Stimulated activated naive B cell treated with anti-CD40 and anti-IgM and Interleukin-4, amounts not matched to agents 10 μg/mL and 1 μg/mL and 100 μg/mL, for 72 hours (primary cell): ENCODE measurements around the gene CCDC171.
A peak's percentile ranks its signal among the peaks of the same experiment; 100 is the strongest.
"Not testable (repeated sequence)": the region's sequence is repeated elsewhere in the genome, so short reads cannot be mapped to it uniquely, and the experiment has no call there.

Source experiments
- ATAC-seq, 2 donors: fragments of 150-1000 bp; cut with Tn5 transposase; replicated peaks; 2 replicates each; pipeline ENCODE4 v1.10.0; 2021; ENCODE audit warnings: moderate library complexity in 1 of 2
- DNase-seq: peaks from one replicate; pipeline ENCODE4 v3.0.0; 2021
- H3K27ac Mint-ChIP-seq: one replicate; pipeline ENCODE4 v1.8.0; 2022; ENCODE audit warnings: mild to moderate bottlenecking, mixed read lengths
- H3K27me3 Mint-ChIP-seq, 2 donors: one replicate each; pipeline ENCODE4 v1.8.0; 2022; ENCODE audit warnings: mixed read lengths in 2 of 2
- H3K36me3 Mint-ChIP-seq, 2 donors: one replicate each; pipeline ENCODE4 v1.8.0; 2022; ENCODE audit warnings: mixed read lengths in 2 of 2, mild to moderate bottlenecking in 1 of 2
- H3K4me1 Mint-ChIP-seq, 2 donors: one replicate each; pipeline ENCODE4 v1.8.0; 2022; ENCODE audit warnings: mixed read lengths in 2 of 2, mild to moderate bottlenecking in 1 of 2
- H3K4me3 Mint-ChIP-seq, 2 donors: one replicate each; pipeline ENCODE4 v1.8.0; 2022; ENCODE audit warnings: mild to moderate bottlenecking in 2 of 2, mixed read lengths in 2 of 2, moderate library complexity in 1 of 2
- H3K9me3 Mint-ChIP-seq, 2 donors: one replicate each; pipeline ENCODE4 v1.8.0; 2022; ENCODE audit warnings: mixed read lengths in 2 of 2, mild to moderate bottlenecking in 1 of 2

CCDC171 gene

DNA sequence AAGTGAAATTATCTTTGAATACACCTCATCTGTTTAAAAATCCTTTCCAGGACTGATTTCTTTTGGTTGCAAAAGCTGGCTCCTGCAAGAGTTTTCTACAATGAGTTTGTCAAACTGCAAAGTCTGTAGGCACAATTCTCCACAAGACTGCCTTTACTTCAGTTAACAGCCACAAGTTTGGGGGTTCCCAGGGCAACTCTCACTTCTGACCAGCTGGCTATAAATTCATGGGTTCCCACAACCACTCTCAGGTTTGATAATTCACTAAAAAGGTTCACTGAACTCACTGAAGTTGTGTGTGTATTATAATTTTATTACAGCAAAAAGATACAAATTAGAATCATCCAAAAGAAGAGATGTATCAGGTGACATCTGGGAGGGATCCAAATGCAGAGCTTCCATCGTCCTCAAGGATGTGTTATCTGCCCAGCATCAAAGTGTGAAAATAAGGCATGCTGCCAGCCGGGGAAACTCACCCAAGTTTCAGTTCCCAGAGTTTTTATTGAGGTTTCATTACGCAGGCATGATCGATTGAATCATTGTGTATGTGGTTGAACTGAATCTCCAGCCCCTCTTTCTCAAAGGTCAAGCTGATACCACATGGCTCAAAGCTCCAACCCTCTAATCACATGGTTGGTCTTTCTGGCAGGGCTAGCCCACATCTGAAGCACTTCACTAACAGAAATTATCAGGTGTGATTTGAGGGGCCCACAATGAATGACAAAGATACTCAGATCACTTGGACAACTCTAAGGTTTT is 23.1 kb upstream of the CCDC171 start:
- ATAC-seq (peak; percentile 92 to 96), DNase-seq (peak; percentile 60)
- Mint-ChIP-seq H3K36me3 (no peaks in the 10 kb centered on the region), H3K4me3 (peak overlapping the region; percentile 41), H3K27ac (peak overlapping the region; percentile 82), H3K27me3 (peaks cover 0 to 3% of the 10 kb centered on the region in 2 donors), H3K9me3 (peaks cover 0 to 2% of the 10 kb centered on the region in 2 donors), H3K4me1 (peaks cover 9 to 25% of the 10 kb centered on the region in 2 donors)

DNA sequence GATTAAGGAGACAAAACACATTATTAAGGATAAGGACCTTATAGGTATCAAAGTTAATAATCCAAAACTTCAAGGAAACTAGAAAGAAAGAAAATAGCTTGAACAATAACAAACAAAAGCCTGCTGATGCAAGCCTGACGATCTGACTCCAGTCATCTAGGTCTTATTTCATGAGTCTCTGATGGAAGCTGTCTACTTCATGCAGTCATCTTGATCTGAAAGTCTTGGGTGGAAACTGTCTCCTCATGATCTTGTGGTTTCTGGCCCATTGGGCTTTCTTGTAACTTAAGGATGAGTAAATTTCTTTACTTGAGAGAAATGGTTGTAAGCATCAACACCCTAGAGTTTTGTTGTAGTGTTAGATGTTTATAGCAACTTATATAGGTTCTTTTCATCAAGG is 21.5 kb upstream of the CCDC171 start:
- Mint-ChIP-seq H3K9me3 (peaks cover 0 to 2% of the 10 kb centered on the region in 2 donors), H3K27me3 (no peaks in the 10 kb centered on the region), H3K27ac (peak overlapping the region; percentile 62), H3K4me3 (no peak overlapping the region), H3K4me1 (peaks cover 9 to 25% of the 10 kb centered on the region in 2 donors), H3K36me3 (no peaks in the 10 kb centered on the region)
- DNase-seq (no peak), ATAC-seq (peak in 1 of 2 donors; percentile 46)

DNA sequence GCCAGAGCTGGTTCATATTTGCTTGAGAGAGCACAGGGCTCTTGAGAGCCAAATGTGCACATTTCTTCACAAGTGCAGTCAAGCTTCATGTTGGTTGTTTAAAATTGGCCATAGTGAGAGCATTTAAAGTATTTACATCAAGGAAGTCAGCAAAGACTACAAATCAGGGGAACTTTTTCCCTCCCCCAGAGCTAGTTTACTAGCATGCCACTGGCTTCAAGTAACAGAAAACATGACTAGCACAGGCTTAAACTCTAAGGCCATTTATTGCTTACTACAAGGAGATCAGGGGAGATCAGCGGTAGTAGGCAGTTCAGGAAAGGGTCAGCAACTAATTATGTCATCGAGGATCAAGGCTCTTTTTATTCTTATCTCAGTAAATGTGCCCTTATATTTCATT is 11.0 kb upstream of the CCDC171 start:
- Mint-ChIP-seq H3K27me3 (peaks cover 0 to 9% of the 10 kb centered on the region in 2 donors), H3K36me3 (no peaks in the 10 kb centered on the region)

DNA sequence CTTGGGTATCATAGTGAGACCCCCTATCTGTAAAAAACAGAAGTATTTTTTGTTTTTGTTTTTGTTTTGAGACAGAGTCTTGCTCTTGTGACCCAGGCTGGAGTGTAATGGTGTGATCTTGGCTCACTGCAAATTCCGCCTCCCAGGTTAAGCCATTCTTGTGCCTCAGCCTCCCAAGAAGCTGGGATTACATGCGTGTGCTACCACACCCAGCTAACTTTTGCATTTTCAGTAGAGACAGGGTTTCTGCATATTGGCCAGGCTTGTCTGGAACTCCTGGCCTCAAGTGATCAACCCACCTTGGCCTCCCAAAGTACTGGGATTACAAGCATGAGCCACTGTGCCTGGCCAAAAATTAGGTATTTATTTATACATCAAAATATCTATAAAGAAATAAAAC is 10.2 kb upstream of the CCDC171 start:
- Mint-ChIP-seq H3K4me3 (no peak overlapping the region), H3K4me1 (no peaks in the 10 kb centered on the region), H3K27me3 (peaks cover 0 to 9% of the 10 kb centered on the region in 2 donors), H3K27ac (no peak overlapping the region), H3K36me3 (no peaks in the 10 kb centered on the region), H3K9me3 (no peaks in the 10 kb centered on the region)
- no peak for DNase-seq
- no peak for ATAC-seq

More for the DNA sequence above, 11.0 kb upstream of the CCDC171 start:
- Mint-ChIP-seq H3K27ac (no peak overlapping the region), H3K4me3 (no peak overlapping the region), H3K4me1 (no peaks in the 10 kb centered on the region), H3K9me3 (no peaks in the 10 kb centered on the region)
- DNase-seq = no peak
- no peak for ATAC-seq

DNA sequence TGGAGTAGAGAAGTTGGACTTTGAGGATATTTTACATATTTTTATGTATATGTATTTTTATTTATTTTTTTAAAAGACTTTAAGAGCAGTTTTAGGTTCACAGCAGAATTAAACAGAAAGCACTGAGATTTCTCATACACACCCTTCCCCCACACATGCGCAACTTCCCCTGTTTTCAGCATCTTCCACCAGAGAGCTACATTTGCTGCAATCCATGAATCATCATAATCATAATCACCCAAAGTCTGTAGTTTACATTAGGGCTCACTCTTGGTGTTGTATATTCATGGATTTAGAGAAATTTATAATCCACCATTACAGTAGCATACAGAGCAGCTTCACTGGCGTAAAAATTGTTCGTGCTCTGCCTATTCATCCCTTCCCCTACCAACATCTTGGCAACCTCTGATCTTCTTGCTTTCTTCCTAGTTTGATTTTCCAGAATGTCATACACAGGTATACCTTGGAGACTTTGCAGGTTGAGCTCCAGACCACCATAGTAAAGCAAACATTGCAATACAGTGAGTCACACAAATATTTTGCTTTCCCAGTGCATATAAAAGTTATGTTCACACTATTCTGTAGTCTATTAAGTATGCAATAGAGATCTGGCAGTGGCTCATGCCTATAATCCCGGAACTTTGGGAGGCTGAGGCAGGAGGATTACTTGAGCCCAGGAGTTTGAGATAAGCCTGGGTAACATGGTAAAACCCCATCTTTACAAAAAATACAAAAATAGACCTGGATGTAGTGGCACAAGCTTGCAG is 9.6 kb upstream of the CCDC171 start:
- Mint-ChIP-seq H3K9me3 (no peaks in the 10 kb centered on the region), H3K27me3 (peaks cover 0 to 9% of the 10 kb centered on the region in 2 donors), H3K4me1 (no peaks in the 10 kb centered on the region), H3K27ac (no peak overlapping the region), H3K36me3 (no peaks in the 10 kb centered on the region), H3K4me3 (no peak overlapping the region)
- no peak for ATAC-seq
- DNase-seq = no peak

DNA sequence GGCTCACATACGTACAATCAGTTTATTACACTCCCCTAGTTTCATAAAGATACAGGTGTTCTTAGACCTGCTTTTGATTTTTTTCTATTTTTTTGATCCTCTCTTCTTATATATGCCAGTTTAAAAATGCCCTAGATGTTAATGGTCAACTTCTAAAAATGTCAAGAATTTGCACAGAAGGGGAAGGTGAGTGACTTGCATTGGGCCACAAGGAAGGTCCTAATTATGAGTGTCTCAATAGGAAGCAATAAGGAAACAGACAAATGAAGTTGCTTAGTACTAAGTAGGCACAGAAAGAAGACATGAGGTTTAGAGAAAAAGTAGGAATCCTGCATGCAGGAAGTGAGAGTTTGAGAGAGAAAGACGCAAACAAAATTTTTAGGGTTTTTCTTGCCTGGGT is 3.2 kb upstream of the CCDC171 start:
- no peak overlapping the region for H3K4me3 Mint-ChIP-seq
- no peak for ATAC-seq

DNA sequence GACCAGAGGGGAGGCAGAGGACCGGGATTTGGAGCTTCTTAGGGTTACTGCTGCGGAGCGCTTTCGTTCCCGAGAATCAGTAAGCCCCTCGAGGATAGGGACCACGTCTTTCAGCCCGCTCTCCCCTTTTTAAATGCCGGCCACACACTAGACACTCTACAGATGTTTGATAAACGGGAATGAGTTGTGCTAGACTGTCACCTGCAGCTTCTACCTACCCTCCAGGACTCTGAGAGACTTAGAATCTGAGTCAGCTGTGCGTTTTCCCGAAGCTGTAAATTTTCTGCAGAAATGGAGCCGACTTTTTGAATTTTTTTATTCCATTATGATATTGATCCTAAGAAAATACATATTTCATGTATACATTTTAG is 670 bp downstream of the CCDC171 start:
- no peak for DNase-seq
- peak overlapping the region; percentile 94 to 95 for H3K4me3 Mint-ChIP-seq
- no peaks in the 10 kb centered on the region for H3K27me3 Mint-ChIP-seq
- H3K9me3 Mint-ChIP-seq = peaks cover 0 to 2% of the 10 kb centered on the region in 2 donors
- H3K4me1 Mint-ChIP-seq = peaks cover 9 to 18% of the 10 kb centered on the region in 2 donors
- no peak overlapping the region for H3K27ac Mint-ChIP-seq
- H3K36me3 Mint-ChIP-seq = no peaks in the 10 kb centered on the region
- peak; percentile 6 to 29 for ATAC-seq

More for the DNA sequence above, 3.2 kb upstream of the CCDC171 start:
- Mint-ChIP-seq H3K27ac (no peak overlapping the region), H3K9me3 (no peaks in the 10 kb centered on the region), H3K4me1 (peaks cover 9 to 18% of the 10 kb centered on the region in 2 donors), H3K27me3 (peaks cover 0 to 4% of the 10 kb centered on the region in 2 donors), H3K36me3 (no peaks in the 10 kb centered on the region)
- DNase-seq = no peak

DNA sequence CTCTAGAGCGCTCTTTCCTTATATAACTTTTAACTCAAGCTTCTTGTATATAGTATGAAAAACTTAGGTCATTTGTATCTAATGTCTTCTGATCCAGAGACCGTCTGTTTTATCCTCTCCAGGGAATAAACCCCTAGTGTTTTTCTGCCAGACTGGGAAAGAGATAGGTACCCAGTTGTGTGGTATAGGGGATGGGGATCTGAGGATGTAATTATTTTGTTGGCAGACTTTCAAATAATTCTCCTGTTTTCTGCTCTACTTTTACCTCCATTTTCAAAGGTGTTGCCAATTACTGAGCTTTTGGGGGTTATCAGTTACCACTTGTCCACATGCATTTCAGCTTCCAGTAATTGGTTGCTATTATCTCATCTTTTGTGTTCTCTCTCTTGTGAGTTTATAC is 17.9 kb downstream of the CCDC171 start:
- Mint-ChIP-seq H3K4me3 (no peak overlapping the region), H3K4me1 (no peaks in the 10 kb centered on the region), H3K27ac (no peak overlapping the region), H3K36me3 (peaks cover 3 to 4% of the 10 kb centered on the region in 2 donors), H3K9me3 (no peaks in the 10 kb centered on the region), H3K27me3 (no peaks in the 10 kb centered on the region)
- ATAC-seq = no peak
- DNase-seq = no peak

DNA sequence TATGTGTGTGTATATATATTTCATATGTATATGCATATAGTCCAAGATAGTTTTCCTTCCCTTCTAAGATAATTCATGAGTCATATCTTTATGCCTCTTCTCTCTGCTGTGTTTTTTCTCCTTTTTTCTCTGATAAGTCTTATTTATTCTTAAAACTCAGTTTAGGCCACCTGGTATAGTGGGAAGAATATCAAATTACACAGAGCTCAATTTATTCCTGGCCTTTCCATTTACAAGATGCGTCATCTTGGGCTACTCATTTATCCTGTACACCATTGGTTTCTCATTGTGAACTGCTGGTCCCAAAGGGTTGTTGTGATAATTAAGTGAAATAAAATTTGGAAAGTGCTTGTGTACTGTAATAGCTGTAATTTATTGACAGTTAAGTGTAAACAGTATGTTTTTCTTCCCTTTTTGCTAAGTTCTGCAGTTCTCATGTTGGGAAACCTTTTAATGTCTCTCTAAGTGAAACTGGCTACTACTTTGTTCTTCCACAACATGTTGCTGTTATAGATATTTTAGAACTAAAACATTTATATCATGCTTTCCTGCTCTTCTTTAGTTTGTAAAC is 19.4 kb downstream of the CCDC171 start:
- Mint-ChIP-seq H3K36me3 (peaks cover 3 to 4% of the 10 kb centered on the region in 2 donors), H3K9me3 (no peaks in the 10 kb centered on the region), H3K27ac (no peak overlapping the region), H3K4me1 (no peaks in the 10 kb centered on the region), H3K27me3 (no peaks in the 10 kb centered on the region), H3K4me3 (no peak overlapping the region)
- DNase-seq = no peak
- no peak for ATAC-seq

DNA sequence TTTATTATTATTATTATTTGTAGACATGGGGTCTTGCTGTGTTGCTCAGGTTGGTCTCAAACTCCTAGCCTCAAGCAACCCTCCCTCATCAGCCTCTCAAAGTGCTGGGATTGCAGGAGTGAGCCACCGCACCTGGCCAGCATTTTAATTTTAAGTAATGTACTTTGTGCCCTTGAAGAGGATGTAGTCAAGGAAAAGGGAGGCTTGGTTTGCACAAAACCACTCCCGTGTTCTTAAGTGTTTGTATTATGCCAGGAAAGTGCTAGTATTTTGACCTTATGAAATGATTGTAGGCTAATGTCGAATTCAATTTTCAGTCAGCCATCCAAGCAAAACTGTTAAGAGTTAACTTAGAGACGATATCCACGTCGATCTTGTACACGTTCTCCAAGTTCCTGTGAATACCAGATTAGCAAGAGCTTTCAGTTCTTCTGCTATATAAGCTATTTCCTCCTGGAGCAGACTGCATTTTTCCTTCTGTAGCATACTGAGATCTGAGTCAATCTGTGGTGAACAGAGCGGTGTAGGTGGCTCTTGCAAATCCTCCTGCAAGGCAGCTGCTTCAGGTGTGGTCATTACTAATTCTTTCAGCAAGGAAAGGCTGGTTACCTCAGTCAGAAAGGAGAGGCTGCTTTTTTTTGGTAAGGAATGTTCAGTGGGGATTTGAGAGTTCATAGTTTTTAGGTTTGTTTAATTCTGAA is 23.7 kb downstream of the CCDC171 start:
- Mint-ChIP-seq H3K27me3 (no peaks in the 10 kb centered on the region), H3K36me3 (peaks cover 3 to 13% of the 10 kb centered on the region in 2 donors), H3K9me3 (peaks cover 0 to 3% of the 10 kb centered on the region in 2 donors), H3K27ac (no peak overlapping the region), H3K4me1 (peaks cover 2 to 5% of the 10 kb centered on the region in 2 donors), H3K4me3 (no peak overlapping the region)
- DNase-seq = no peak
- ATAC-seq = no peak

DNA sequence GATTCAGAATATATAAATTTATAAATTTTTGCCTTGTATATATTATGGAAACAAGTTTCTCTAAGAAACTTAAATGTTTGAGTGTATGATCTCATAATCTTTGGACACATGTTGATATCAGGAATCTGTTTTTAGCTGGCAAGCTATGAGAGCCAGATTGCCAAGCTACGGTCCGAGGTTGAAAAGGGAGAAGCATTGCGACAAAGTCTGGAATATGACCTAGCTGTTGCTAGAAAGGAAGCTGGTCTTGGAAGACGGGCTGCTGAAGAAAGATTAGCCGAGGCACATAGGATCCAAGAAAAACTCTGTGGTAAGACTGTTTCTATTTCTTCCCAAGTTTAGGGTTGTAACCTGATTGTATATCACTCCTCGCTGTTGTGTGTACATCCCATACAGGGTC is 25.9 kb downstream of the CCDC171 start:
- H3K27ac Mint-ChIP-seq = no peak overlapping the region
- ATAC-seq (no peak), DNase-seq (no peak)
- H3K4me1 Mint-ChIP-seq = peaks cover 2 to 5% of the 10 kb centered on the region in 2 donors
- H3K27me3 Mint-ChIP-seq = no peaks in the 10 kb centered on the region
- H3K4me3 Mint-ChIP-seq = no peak overlapping the region
- H3K36me3 Mint-ChIP-seq = peaks cover 3 to 18% of the 10 kb centered on the region in 2 donors
- peaks cover 3% of the 10 kb centered on the region in 2 donors for H3K9me3 Mint-ChIP-seq

DNA sequence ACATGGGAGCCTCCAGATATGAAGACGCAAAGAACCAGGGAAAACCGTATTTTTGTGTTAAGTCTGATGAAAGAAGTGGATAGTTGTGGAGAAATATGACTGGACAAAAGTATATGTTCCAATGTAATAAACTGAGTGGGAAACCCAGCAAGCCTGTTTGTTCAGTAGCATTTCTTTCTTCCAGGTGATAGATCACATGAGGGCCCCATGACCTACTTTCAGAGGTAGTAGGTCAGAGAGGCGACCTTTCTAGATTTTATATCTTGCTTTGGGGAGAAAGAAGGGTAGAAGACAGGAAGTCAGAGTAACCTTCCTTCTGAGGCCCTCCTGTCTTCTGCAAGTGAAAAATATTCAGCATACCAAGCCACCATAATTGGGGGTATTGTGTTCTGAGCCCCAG is 31.5 kb downstream of the CCDC171 start:
- H3K27ac Mint-ChIP-seq = no peak overlapping the region

DNA sequence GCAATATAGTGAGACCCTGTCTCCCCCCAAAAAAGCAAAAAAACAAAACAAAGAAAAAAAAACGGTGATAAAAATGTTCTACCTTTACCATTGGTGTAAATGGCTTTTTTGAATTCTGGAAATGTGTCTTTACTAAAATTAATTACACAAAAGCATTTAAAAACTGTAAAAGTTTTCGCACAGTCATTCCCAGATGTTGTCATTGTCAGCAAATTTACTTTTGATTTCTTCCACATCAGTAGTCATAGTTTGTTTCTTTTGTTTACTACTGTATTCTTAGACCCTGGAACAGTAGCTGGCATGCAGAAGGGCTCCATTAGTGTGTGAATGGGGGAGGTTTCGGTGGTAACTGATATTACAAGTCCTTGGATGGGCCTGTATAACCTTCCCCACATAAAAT is 39.5 kb downstream of the CCDC171 start:
- Mint-ChIP-seq H3K4me3 (no peak overlapping the region), H3K4me1 (no peaks in the 10 kb centered on the region), H3K9me3 (no peaks in the 10 kb centered on the region), H3K36me3 (peaks cover 2 to 5% of the 10 kb centered on the region in 2 donors), H3K27ac (no peak overlapping the region), H3K27me3 (no peaks in the 10 kb centered on the region)
- ATAC-seq (no peak), DNase-seq (no peak)

More for the DNA sequence above, 31.5 kb downstream of the CCDC171 start:
- no peak for ATAC-seq
- H3K9me3 Mint-ChIP-seq = peaks cover 3% of the 10 kb centered on the region in 2 donors
- peaks cover 0 to 14% of the 10 kb centered on the region in 2 donors for H3K36me3 Mint-ChIP-seq
- no peak for DNase-seq
- H3K4me1 Mint-ChIP-seq = peaks cover 2 to 5% of the 10 kb centered on the region in 2 donors
- no peaks in the 10 kb centered on the region for H3K27me3 Mint-ChIP-seq
- no peak overlapping the region for H3K4me3 Mint-ChIP-seq

DNA sequence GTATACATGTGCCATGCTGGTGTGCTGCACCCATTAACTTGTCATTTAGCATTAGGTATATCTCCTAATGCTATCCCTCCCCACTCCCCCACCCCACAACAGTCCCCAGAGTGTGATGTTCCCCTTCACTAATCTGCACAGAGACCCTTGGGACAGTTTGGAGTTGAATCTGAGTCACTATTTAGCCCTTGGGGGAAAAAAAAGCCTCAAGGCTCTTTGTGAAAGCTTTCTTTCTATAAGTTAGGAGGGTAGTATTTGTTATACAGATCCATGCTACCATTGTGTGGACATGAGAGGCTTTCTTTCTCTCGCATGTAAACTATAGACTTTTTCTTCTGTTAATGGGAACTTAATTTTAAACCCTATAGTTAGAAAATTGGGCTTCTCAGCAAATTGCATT is 40.1 kb downstream of the CCDC171 start:
- not testable (repeated sequence) for H3K4me1 Mint-ChIP-seq, H3K4me3 Mint-ChIP-seq, H3K27me3 Mint-ChIP-seq, H3K27ac Mint-ChIP-seq, DNase-seq, H3K9me3 Mint-ChIP-seq
- peaks cover 5 to 10% of the 10 kb centered on the region in 2 donors for H3K36me3 Mint-ChIP-seq
- ATAC-seq = peak; percentile 50 to 76
